Stimulated activated CD8-positive, alpha-beta memory T cell treated with anti-CD3 and anti-CD28 coated beads, Interleukin-15, amount 100 ng/mL, for 24 hours (primary cell): ENCODE measurements around the gene KCNIP4.
"Not testable (repeated sequence)": the region's sequence is repeated elsewhere in the genome, so short reads cannot be mapped to it uniquely, and the experiment has no call there.

ENCODE experiments used
- DNase-seq: peaks from one replicate; pipeline ENCODE4 v3.0.0-alpha.2; 2020; ENCODE audit warnings: low read depth

Gene KCNIP4

DNA sequence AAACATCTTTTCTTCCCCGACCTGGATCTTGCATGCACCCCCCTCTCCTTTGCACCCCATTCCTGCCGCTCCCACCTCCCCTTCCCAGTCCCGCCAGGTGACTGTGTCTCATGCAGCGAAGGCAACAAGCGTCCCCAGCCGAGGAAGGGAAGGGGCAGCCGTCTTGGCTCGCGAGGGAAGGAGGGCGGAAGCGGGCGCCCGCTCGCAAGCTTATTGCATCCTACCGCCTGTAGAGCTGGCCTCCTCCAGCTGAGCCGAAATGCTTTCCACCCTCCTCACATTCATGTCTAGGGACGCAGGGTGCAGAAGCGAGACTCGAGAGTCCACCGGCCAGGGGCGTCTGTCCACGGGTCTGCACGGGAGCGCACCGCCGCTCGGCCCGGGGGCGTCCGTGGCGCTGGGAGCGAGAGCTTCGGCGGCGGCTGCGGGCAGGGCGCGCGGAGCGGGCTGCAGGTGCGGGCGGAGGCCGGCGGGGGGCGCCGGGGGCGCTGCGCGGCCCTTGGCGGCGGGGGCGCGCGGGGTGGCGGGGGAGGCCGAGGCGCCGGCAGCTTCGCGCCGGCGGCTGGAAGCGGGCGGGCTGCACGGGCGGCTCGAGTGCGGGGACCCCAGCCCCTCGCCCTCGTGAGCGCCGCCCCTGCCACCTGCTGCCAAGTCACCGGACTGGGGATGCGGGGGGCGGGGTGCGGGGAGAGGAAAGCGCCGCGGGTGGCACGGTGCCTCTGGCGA, at the start of gene KCNIP4:
Gene KCNIP4 (minus strand): TSS at position 426 of the 726 bp plus-strand sequence.
- no peak for DNase-seq

DNA sequence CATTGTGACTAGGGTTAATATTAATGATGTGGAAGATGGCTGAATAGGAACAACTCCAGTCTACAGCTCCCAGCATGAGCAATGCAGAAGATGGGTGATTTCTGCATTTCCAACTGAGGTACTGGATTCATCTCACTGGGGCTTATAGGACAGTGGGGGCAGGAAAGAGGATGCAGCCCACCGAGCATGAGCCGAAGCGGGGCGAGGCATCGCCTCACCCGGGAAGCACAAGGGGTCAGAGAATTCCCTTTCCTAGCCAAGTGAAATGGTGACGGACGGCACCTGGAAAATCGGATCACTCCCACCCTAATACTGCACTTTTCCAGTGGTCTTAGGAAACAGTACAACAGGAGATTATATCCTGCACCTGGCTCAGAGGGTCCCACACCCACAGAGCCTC, 48.0 kb upstream of the KCNIP4 start:
- not testable (repeated sequence) for DNase-seq

DNA sequence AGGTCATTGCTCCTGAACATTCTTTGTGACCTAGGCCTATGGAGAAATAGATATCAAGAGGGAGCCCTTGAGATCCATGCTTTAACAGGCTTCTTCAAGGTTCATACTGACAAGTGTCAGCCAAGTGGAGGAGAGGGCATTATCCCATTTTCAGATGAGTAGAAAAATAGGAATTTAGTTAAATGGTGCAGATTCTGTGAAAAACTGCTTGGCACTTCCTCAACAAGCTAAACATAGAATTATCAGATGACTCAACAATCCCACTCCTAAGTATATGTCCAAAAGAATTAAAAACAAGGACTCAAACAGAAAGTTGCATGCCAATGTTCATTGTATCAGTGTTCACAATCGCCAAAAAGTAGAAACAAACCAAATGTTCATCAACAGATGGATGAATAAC, 43.8 kb upstream of the KCNIP4 start:
- no peak for DNase-seq

- no peak for DNase-seq
Measured at GRCh38 chr4:21991562-21991961, 43.0 kb upstream of the KCNIP4 start.

GRCh38 chr4:21991050-21991449, 42.5 kb upstream of the KCNIP4 start:
- DNase-seq, result no peak

DNA sequence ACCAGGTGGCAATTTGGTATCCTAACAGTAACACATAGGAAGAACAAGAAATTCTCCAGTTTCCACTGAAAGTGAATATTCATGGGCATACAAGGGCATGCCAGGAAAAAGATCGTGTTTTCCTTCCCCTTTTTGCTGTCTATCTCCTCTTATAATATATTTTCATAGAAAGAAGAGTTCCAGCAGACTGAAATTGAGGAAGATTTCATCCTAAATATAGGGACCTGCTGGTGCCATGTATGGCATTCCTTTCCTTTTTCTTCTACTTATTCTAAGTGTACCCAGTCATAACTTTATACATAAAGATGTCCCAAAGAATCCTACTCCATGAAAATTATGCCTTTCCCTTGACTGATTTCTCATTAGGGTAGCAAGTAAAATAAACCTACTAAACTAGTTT, 40.8 kb upstream of the KCNIP4 start:
- no peak for DNase-seq

GRCh38 chr4:21986307-21986706, 37.7 kb upstream of the KCNIP4 start:
- DNase-seq, result no peak

DNA sequence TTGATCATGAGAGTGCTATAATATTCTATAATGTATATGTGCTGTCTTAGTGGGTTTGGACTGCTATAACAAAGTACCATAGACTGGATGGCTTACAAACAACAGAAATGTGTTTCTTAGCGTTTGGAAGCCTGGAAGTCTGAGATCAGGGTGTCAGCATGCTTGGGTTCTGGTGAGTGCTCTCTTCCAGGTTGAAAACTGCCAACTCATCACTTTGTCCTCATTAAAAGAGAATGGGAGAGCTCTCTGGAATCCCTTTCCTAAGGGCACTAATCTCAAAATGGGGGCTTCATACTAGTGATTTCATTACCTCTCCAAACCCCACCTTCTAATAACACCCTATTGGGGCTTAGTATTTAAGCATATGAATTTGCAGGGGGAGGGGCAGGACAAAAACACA, 33.5 kb upstream of the KCNIP4 start:
- no peak for DNase-seq

DNA sequence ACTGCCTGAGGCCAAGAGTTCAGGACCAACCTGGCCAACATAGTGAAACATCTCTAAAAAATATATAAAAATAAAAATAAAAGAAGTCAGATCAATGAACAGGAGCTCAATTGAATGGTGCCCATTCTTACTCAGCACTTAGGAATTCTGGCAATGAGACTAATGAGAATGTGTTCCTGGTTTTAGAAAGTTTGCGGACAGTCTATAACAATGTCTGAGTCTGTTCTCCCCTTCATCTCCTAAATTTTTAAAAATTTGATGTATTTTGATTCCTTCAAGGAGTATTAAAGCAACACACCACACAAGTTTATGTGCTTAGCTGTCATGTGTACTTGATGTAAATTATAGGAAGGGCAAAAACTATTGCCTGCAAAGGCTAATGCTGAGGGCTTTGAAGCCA, 30.6 kb upstream of the KCNIP4 start:
- no peak for DNase-seq

DNA sequence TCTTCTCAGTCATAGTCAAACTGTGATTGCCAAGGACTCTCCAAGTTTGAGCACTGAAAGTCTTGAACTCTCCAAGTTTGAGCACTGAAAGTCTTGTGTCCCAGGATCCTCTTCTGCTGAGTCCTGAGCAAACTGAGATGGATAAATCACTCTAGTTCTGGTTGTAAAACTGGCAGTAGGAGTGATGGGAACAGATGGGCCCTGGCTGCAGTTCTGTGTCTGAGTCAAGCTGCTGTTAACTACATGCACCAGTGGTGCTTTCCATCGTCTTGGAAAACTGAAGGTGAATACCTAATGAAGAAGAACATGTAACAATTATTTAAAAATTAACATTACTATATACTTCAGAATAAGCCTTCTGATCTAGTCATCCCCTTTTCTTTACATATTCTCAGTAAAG, 27.6 kb upstream of the KCNIP4 start:
- DNase-seq, result no peak

DNA sequence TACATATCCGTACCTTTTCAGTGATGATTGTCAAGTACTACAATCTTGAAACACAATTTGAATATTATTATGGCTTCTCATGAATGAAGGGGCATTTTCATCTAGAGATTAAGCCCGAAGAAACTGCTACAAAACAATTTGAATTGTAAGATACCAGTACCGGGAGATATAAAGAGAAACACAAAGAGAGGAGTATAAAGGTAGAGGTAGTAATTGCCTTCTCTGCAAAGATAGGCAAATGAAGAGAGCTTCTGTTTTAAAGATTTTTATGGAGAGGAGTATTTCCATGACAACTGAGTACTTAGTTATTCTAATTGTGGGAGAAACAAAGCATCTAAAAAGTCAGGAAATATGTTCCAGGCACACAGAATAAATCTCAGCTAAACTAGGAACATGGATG, 25.3 kb upstream of the KCNIP4 start:
- no peak for DNase-seq

DNA sequence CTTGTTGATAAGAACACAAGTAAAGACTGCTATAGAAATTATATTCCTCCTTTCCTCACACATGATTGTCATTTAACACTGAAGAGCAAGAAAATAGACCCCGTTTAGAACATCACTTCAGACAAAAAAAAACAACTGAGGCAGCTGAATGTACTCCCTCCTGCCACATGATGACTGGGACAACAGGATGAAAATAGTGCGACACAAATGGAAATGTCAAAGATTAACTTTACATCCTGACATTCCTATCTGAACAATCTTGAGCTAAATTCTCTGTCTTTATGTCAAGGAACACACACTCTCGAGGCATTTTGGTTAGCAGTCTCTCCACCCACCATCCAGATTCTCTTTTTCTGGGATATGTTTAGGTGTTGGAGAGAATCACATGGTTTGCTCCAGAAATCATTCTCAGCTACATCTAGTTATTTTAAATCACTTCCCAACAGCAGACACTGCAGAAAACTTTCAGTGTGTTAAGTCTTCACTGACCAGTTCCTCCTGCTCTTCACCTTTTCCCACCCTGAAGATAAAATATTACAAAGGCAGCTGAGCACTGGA, 16.3 kb upstream of the KCNIP4 start:
- DNase-seq, result no peak

DNA sequence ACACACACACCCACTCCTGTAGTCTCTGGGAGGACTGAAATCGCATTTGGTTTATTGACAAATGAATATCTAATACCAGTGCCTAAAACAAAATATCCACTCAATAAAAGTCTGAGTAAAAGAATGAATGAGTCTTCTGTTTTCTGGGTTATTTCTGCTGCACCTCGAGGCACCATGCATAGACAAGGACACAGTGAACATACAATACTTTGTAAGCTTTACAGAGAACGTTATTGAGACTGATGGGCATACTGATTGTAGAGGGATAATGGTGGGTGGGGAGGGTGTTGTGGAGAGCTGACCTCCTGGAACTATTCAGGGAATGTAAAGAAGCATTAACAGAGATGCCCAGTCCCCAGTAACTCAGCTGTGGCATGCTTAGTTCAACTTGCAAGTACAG, 14.1 kb upstream of the KCNIP4 start:
- no peak for DNase-seq

GRCh38 chr4:21960793-21961192, 12.2 kb upstream of the KCNIP4 start:
- no peak for DNase-seq

GRCh38 chr4:21954916-21955315, 6.3 kb upstream of the KCNIP4 start:
- DNase-seq, result no peak

GRCh38 chr4:21953653-21954052, 5.1 kb upstream of the KCNIP4 start:
- DNase-seq, result no peak

GRCh38 chr4:21952549-21952948, 4.0 kb upstream of the KCNIP4 start:
- DNase-seq, result no peak

GRCh38 chr4:21949073-21949457, 493 bp upstream of the KCNIP4 start:
- DNase-seq, result no peak

DNA sequence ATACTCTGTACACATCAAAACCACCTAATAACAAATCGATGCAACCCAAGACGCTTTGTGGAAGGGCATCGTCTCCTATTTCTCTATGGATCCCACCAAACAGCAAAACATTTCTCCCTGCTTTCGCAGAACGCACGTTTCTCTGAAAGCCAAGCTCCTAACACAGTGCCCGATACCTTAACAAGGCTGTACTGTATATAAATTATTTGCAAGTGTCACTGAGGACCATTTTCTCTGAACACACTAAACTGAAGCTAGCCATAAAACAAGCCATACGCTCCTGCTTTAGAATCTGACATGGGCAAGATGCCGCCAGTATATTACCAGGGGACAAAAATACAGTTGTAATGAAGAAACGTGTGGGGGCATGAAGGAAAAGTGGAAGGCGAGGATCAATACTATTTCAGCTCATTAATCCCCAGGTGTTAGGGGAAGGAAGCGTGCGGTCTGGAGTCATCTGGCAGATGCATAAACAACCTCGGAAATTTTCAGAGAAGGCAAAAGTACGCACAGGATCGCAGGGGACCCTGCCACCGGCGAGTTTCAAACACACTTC, 703 bp downstream of the KCNIP4 start:
- DNase-seq, result no peak

DNA sequence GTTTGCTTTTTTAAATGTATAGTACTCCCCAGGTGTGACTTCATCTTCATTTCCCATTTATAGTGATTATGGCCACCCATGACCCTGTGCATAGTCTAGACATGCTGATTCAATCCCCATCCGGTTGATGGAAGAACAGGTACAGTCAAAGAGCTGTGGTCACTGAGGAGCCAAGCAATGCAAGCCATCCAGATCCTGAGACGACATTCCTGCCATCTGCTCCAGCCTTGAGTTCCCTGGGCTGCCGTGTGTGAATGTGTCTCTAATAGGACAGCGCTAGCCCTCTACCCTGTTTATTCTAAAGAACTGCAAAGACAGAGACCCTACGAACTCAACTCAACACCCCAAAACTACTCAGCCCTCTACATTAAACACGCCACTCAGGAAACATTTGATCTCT, 1.7 kb downstream of the KCNIP4 start:
- DNase-seq, result no peak

GRCh38 chr4:21921526-21922180, 26.9 kb downstream of the KCNIP4 start:
- no peak for DNase-seq

DNA sequence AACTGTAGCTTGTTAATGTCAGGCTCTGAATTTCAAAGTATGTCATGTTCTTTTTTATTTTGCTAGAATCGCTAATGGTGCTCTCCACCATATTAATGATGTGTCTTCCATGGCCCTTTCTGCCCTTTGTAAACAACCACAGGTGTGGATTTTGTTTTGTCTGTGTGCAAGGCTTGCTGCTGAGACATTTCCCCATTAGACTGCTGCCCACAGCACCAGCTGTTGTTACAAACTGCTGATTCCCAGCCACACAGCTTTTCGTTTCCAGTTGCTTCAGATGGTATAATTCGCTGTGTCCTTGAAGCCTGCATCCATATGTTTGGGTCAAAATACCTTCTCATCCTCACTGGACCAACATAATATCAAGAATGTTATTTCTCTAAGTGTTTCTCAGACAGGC, 32.8 kb downstream of the KCNIP4 start:
- no peak for DNase-seq

- DNase-seq, result no peak
Measured at GRCh38 chr4:21901831-21902230, 46.7 kb downstream of the KCNIP4 start.
